Neural progenitor cell (in vitro differentiated cells): ENCODE results near the gene CHD6.

ENCODE experiments used
- CTCF ChIP-seq: fragments of 200-600 bp; sonication (generic); IDR thresholded peaks from 2 replicates; pipeline ENCODE4 v1.5.1; 2017; ENCODE audit warnings: antibody characterized with exemption, mild to moderate bottlenecking
- EZH2 ChIP-seq: fragments of 200-600 bp; sonication (generic); IDR thresholded peaks from 2 replicates; pipeline ENCODE4 v1.6.1; 2017; ENCODE audit warnings: antibody characterized with exemption, mild to moderate bottlenecking, moderate library complexity

GRCh38 chr20:41613321-41613720 lies 4.9 kb downstream of the CHD6 start:
- TF ChIP-seq CTCF, result no peak
- no peak for TF ChIP-seq EZH2
